ENCODE measurements around the gene GDF15.
"Not testable (repeated sequence)": the region's sequence is repeated elsewhere in the genome, so short reads cannot be mapped to it uniquely, and the experiment has no call there.

Gene GDF15

DNA sequence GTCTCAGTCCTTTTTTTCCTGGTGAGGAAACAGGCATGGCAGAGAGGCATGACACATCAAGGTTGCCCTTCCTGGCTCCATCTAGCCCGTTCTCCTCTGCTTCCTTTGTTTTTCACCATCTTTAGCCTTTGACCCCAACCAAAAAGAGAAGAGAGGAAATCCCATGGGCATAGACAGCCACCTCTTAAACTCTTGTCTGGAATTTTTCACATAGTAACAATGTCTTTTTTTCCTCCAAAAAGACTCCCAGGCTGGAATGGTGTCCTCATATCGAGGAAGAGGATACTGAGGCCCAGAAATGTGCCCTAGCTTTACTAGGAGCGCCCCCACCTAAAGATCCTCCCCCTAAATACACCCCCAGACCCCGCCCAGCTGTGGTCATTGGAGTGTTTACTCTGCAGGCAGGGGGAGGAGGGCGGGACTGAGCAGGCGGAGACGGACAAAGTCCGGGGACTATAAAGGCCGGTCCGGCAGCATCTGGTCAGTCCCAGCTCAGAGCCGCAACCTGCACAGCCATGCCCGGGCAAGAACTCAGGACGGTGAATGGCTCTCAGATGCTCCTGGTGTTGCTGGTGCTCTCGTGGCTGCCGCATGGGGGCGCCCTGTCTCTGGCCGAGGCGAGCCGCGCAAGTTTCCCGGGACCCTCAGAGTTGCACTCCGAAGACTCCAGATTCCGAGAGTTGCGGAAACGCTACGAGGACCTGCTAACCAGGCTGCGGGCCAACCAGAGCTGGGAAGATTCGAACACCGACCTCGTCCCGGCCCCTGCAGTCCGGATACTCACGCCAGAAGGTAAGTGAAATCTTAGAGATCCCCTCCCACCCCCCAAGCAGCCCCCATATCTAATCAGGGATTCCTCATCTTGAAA, at the start of gene GDF15:
Gene GDF15 (plus strand): TSS at position 484 of the 868 bp plus-strand sequence. CDS start 32 bp downstream, at position 516.
- no peak for DNase-seq (ENCODE audit: low read depth)

GRCh38 chr19:18338541-18338940, 47.4 kb upstream of the GDF15 start:
- DNase-seq (ENCODE audit: low read depth): no peak

DNA sequence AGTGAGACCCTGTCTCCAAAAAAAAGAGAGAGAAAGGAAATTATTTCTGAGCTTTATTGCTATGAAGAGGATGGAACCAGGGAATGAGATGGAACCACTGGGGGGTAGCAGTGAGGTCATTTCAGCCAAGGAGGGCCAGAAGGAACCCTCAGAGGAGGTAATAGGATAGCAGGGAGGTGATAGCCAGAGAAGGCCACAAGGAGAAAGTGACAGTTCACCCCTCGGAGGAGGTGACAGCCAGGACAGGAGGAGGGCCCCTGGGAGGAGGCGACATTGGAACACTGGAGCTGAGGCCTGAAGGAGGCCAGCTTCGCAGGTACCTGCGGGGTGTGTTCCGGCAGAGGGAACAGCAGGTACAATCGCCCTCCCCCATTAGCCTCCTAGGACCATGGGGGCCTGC, 46.2 kb upstream of the GDF15 start:
- no peak for DNase-seq (ENCODE audit: low read depth)

DNA sequence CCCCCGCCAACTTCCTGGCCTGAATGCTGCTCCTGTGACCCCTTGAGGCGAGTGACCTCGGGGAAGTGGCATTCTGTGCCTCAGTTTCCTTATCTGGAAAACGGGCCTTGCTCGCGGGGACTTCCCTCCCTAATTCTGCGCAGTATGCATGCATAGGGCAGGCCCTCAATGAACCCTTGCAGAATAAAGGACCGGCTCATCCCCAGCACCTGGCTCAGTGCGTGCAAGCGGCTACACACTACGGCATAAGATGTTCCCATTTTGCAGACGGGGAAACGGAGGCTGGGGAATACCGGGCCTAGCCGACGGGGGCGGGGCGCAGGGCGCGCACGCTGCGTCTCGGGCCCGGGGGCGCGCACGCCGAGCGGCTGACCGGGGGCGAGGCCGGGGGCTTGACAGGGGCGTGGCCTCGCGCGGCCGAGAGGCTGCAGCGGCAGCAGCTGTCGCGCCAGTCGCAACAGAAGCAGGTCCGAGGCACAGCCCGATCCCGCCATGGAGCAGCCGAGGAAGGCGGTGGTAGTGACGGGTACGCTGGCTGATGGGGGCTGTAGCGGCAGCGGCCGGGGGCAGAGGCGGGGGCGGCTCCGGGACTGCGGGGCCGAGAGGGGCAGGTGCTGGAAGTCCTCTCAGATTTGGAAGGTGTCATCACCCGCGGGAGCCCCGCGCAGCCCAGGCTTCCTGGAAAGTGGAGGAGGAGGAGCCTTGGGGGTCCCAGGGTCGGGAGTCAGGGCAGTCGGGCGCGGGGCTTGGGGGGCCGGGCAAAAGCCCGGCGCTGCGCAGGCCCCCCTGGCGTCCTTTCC, 45.6 kb upstream of the GDF15 start, which contains the start of gene PGPEP1:
Gene PGPEP1 (plus strand): TSS at position 409 of the 800 bp plus-strand sequence. CDS start 84 bp downstream, at position 493.
- DNase-seq (ENCODE audit: low read depth): peak; percentile 27

GRCh38 chr19:18340990-18341868, 44.7 kb upstream of the GDF15 start:
- DNase-seq (ENCODE audit: low read depth): peak; percentile 43

DNA sequence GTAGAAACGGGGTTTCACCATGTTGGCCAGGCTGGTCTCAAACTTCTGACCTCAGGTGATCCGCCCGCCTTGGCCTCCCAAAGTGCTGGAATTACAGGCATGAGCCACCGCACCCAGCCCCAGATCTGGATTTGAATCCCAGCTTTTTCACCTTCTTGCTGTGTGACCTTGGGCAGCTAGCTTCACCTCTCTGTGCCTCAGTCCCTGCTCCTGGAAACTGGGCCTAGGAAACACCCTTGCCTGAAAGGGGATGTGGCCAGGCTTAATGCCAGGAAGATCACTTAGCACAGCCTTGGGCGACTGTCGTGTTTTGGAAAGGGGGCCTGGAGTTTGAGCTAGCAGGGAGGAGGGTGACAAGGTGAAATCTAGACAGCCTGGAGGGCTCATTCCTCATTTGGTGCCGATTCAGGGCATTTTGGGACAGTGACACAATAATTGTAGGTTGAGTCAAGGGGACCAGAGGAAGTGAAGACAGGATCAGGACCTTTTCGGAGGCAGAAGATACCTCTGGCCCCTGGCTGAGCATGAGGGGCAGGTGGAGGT, 43.8 kb upstream of the GDF15 start:
- no peak for DNase-seq (ENCODE audit: low read depth)

- DNase-seq (ENCODE audit: low read depth): no peak
Observed at GRCh38 chr19:18344582-18344950, 41.4 kb upstream of the GDF15 start.

DNA sequence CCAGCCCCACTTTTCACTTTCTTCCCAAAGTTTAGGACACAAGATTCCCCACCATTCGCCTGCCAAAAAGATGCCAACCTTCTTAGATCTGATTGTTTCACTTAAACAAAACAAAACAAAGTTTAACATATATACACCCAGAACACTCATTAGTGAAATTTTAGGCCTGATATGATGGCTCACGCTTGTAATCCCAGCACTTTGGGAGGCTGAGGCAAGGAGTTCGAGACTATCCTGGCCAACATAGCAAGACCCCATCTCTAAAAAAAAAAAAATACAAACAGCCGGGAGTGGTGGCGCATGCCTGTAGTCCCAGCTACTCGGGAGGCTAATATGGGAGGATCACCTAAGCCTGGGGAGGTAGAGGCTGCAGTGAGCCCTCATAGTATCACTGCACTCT, 40.7 kb upstream of the GDF15 start:
- no peak for DNase-seq (ENCODE audit: low read depth)

DNA sequence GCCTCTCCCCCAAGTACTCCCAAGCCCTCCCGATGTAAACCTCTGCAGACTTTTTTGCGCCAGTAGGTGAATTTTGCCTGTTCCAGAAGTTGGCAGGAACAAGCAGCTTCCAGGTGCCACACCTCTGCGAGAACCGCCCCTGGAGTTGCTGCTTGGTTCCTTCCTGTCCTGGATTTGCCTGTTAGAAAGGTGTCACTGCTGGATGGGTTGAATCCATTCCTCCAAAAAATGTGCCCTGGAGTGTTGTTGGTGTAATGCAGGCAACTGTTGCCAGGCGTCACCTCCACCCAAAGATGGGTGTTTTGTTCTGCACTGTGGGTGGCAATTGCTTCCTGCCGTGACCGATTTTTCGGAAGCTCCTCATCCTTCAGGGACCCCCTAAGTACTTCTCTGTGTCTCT, 39.9 kb upstream of the GDF15 start:
- no peak for DNase-seq (ENCODE audit: low read depth)

- no peak for DNase-seq (ENCODE audit: low read depth)
Observed at GRCh38 chr19:18348171-18348570, 37.8 kb upstream of the GDF15 start.

DNA sequence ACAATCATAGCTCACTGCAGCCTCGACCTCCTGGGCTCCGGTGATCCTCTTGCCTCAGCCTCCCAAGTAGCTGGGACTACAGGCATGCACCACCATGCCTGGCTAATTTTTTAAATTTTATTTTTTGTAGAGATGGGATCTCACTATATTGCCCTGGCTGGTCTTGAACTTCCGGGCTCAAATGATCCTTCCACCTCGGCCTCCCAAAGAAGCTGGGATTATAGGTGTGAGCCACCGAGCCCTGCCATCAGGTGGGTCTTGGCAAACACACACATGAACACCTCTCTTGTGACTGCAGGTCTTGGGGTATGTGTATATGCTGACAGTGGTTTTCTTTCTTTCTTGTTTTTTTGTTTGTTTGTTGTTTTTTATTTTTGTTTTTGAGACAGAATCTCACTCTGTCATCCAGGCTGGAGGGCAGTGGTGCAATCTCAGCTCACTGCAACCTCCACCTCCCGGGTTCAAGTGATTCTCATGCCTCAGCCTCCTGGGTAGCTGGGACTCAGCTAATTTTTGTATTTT, 37.1 kb upstream of the GDF15 start:
- DNase-seq (ENCODE audit: low read depth): not testable (repeated sequence)

GRCh38 chr19:18349524-18350128, 36.3 kb upstream of the GDF15 start:
- DNase-seq (ENCODE audit: low read depth): no peak

DNA sequence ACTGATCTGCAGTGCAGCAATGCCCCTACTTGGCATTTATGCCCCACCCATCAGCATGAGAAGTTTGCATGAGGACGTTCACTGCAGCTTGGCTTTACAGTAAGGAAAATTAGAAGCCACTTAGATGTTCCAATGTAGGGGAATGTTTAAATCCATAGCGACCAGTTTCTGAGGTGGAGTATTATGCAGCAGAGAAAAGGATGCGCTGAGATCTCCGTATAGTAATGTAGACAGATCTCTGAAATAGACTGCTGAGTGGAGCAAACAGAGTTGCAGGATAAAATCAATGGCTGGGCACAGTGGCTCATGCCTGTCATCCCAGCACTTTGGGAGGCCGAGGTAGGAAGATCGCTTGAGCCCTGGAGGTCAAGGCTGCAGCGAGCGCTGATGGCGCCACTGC, 35.5 kb upstream of the GDF15 start:
- DNase-seq (ENCODE audit: low read depth): no peak

GRCh38 chr19:18351544-18351943, 34.4 kb upstream of the GDF15 start:
- DNase-seq (ENCODE audit: low read depth): no peak

DNA sequence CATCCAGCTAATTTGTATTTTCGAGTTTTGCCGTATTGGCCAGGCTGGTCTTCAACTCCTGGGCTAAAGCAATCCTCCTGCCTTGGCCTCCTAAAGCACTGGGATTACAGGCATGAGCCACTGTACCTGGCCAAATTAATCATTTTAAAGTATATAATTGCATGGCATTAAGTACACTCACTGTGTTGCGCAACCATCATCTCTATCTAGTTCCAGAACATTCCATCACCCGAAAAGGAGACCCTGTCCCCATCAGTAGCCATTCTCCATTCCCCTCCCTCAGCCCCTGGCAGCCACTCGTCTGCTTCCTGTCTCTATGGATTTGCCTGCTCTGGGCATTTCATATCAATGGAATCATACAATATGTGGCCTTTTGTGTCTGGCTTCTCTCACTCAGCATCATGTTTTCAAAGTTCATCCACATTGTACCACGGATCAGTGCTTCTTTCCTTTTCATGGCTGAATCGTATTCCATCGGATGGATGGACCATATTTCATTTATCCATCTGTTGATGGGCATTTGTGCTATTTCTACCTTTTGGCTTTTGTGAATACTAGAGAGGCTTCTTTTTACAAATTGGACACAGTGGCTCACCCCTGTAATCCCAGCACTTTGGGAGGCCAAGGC, 32.5 kb upstream of the GDF15 start:
- no peak for DNase-seq (ENCODE audit: low read depth)

DNA sequence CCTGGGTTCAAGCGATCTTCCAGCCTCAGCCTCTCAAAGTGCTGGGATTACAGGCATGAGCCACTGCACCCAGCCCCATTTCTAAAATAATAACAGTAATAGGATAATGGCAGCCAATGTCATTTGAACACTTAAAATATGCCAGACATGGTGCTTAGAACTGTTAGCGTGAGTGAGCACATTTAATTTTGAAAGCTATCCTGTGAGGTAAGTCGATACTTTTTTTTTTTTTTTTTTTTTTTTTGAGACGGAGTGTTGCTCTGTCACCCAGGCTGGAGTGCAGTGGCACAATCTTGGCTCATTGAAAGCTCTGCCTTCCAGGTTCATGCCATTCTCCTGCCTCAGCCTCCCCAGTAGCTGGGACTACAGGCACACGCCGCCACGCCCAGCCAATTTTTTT, 31.2 kb upstream of the GDF15 start:
- not testable (repeated sequence) for DNase-seq (ENCODE audit: low read depth)

DNA sequence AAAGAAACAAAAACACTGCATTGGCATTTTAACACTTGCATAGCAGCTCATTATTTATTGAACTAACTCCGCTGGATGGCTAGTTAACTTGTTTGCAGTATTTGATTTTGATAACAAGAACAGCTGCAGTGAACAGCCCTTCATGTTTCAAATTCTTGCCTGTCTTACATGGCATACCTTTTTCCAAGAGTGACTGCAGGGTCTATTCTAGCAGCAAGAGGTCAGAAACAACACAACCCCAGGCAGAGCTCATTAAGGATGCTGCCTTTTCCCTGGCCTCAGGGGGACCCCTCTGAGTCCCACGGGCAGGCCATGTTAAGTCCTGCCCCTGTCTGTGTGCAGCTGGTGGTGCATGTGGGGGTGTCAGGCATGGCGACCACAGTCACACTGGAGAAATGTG, 28.9 kb upstream of the GDF15 start:
- DNase-seq (ENCODE audit: low read depth): no peak

DNA sequence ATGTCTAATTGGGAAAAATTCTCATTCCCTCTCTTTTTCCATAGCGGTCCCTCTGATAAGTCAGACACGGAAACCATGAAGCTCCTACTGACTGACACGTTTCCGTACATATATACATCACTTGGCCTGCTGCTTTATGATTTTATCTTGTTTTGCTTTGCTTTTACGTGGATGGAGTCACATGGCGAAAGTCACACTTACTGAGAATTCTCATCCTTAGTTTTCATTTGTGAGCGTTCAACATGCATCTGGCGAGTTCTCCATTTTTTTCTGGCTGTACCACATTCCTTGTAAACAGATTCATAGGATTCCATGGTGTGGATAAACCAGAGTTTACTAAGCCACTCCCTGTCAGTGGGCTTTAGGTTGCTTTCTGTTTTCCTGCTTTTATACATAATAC, 24.3 kb upstream of the GDF15 start:
- DNase-seq (ENCODE audit: low read depth): no peak

DNA sequence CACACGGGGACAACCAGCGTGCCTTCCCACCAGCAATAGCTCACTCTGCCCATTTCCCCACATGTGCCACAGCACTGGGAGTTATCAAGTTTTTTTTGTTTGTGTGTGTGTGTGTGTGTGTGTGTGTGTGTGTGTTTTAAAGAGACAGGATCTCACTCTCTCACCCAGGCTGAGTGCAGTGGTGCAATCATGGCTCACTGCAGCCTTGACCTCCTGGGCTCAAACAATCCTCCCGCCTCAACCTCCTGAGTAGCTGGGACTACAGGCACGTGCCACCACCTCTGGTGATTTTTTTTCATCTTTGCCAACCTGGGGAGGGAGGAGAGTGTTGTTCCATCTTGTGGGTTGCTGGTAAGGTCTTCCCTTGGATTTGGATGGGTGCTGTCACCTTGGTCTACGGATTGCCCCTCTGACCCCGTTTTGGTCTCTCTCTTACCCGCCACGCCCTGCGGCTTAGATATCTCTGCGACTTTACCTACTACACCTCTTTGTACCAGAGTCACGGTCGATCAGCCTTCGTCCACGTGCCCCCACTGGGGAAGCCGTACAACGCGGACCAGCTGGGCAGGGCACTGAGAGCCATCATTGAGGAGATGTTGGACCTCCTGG, 22.9 kb upstream of the GDF15 start:
- no peak for DNase-seq (ENCODE audit: low read depth)

GRCh38 chr19:18363787-18364186, 22.2 kb upstream of the GDF15 start:
- DNase-seq (ENCODE audit: low read depth): no peak
